H1 (cell line): ENCODE data around the gene TWIST2. TPM values are rescaled to one million over a fixed set of nuclear protein-coding genes. Genes with fewer than 3 reads are reported as not detected.

ENCODE experiments used
- CTCF ChIA-PET: fragments of 300-600 bp; sonication (Branson Sonifier 250); formaldehyde crosslinking; loops from one replicate; lab custom pipeline; 2021; ENCODE audit not compliant: partially characterized antibody; lab: Charles Lee
- POLR2A ChIA-PET: fragments of 300-600 bp; sonication (Branson Sonifier 250); formaldehyde crosslinking; loops from one replicate; lab custom pipeline; 2021; ENCODE audit warnings: inconsistent platforms; ENCODE audit not compliant: partially characterized antibody; lab: Charles Lee
- DNase-seq, 2 experiments: peaks; one replicate each; pipeline versions ENCODE4 v3.0.0 to v3.0.0-alpha.2; 2010 to 2022; ENCODE audit warnings: low spot score in 2 of 2, low read depth in 1 of 2, mixed read lengths in 1 of 2
- FAIRE-seq: peaks from 2 replicates; lab custom pipeline; 2011; peaks lifted over from hg19 to GRCh38; lab: Jason Lieb, UNC
- H2AFZ ChIP-seq: 2 replicates; pipeline ENCODE4 v1.8.1; 2012; ENCODE audit warnings: low read length, inconsistent platforms
- H2AK5ac ChIP-seq: 2 replicates; pipeline ENCODE4 v1.6.1; 2013; ENCODE audit warnings: low read depth, low read length
- H2BK120ac ChIP-seq: replicated peaks from 2 replicates; pipeline ENCODE3; 2013; ENCODE audit warnings: low read depth, low read length, inconsistent platforms
- H2BK12ac ChIP-seq: 2 replicates; pipeline ENCODE4 v1.6.1; 2013; ENCODE audit warnings: low read depth, low read length
- H2BK15ac ChIP-seq: 2 replicates; pipeline ENCODE4 v1.6.1; 2013; ENCODE audit warnings: low read length
- H2BK20ac ChIP-seq: 2 replicates; pipeline ENCODE4 v1.6.1; 2013; ENCODE audit warnings: low read length
- H2BK5ac ChIP-seq: 2 replicates; pipeline ENCODE4 v1.6.1; 2013; ENCODE audit warnings: low read depth, low read length
- H3K14ac ChIP-seq: 2 replicates; pipeline ENCODE4 v1.6.1; 2013; ENCODE audit warnings: inconsistent platforms; ENCODE audit not compliant: insufficient read length
- H3K18ac ChIP-seq: 2 replicates; pipeline ENCODE4 v1.6.1; 2013; ENCODE audit warnings: low read length; ENCODE audit errors: extremely low read depth
- H3K23ac ChIP-seq: 2 replicates; pipeline ENCODE4 v1.6.1; 2013; ENCODE audit warnings: inconsistent platforms; ENCODE audit not compliant: insufficient read length
- H3K23me2 ChIP-seq: 2 replicates; pipeline ENCODE4 v1.6.1; 2013; ENCODE audit warnings: low read depth, low read length
- H3K27ac ChIP-seq: 2 replicates; pipeline ENCODE4 v1.6.1; 2011; ENCODE audit warnings: low read depth, low read length, inconsistent platforms
- H3K27me3 ChIP-seq, 4 experiments: replicated peaks in 1 of 4; 1 replicate in 1 of 4; 2 replicates in 3 of 4; pipeline versions ENCODE4 v1.6.1 to v1.8.1; 2011 to 2013; ENCODE audit warnings: low read length in 3 of 4, mild to moderate bottlenecking in 3 of 4, inconsistent platforms in 2 of 4, mixed read lengths in 2 of 4, moderate library complexity in 1 of 4; ENCODE audit not compliant: control insufficient read depth in 3 of 4, insufficient read depth in 3 of 4; ENCODE audit errors: extremely low read depth in 1 of 4
- H3K36me3 ChIP-seq, 4 experiments: 2 replicates each; pipeline versions ENCODE4 v1.6.1 to v1.8.1; 2011 to 2013; ENCODE audit warnings: mild to moderate bottlenecking in 4 of 4, low read length in 3 of 4, moderate library complexity in 2 of 4, control low read depth in 1 of 4, inconsistent platforms in 1 of 4; ENCODE audit not compliant: insufficient read depth in 4 of 4, control insufficient read depth in 2 of 4
- H3K4ac ChIP-seq: replicated peaks from 2 replicates; pipeline ENCODE3; 2013; ENCODE audit warnings: low read length, low read depth, mixed read lengths, inconsistent platforms; ENCODE audit not compliant: insufficient read length
- H3K4me1 ChIP-seq, 4 experiments: replicated peaks in 1 of 4; 1 replicate in 1 of 4; 2 replicates in 3 of 4; pipeline versions ENCODE4 v1.6.1 to v1.8.1; 2011 to 2013; ENCODE audit warnings: low read length in 3 of 4, inconsistent platforms in 2 of 4, mixed read lengths in 1 of 4; ENCODE audit not compliant: insufficient read depth in 4 of 4, control insufficient read depth in 3 of 4
- H3K4me2 ChIP-seq, 2 experiments: 2 replicates each; pipeline versions ENCODE4 v1.6.1 to v1.8.1; 2011 to 2013; ENCODE audit warnings: low read depth in 2 of 2, low read length in 2 of 2, control low read depth in 1 of 2, inconsistent platforms in 1 of 2, mild to moderate bottlenecking in 1 of 2; ENCODE audit not compliant: insufficient read depth in 1 of 2
- H3K4me3 ChIP-seq, 4 experiments: fragments of 200-600, 300-600 bp in 1 of 4; sonication (generic), shearing (Covaris generic), sonication (Bioruptor Twin) in 1 of 4; 2 replicates each; pipeline versions ENCODE4 v1.5.1 to v1.8.1; 2011 to 2016; ENCODE audit warnings: low read length in 4 of 4, low read depth in 3 of 4, control low read depth in 2 of 4, inconsistent platforms in 2 of 4, mild to moderate bottlenecking in 2 of 4, mixed read lengths in 1 of 4, moderate library complexity in 1 of 4; ENCODE audit not compliant: insufficient read depth in 2 of 4; ENCODE audit errors: extremely low read depth in 1 of 4
- H3K56ac ChIP-seq: replicated peaks from 2 replicates; pipeline ENCODE3; 2013; ENCODE audit warnings: low read depth, mild to moderate bottlenecking, mixed read lengths, low read length, inconsistent platforms; ENCODE audit not compliant: insufficient read length
- H3K79me1 ChIP-seq: 2 replicates; pipeline ENCODE4 v1.6.1; 2013; ENCODE audit warnings: low read depth, low read length, control low read depth
- H3K79me2 ChIP-seq, 2 experiments: 2 replicates each; pipeline versions ENCODE4 v1.6.1 to v1.8.1; 2012 to 2013; ENCODE audit warnings: low read length in 2 of 2, mild to moderate bottlenecking in 2 of 2, inconsistent platforms in 1 of 2; ENCODE audit not compliant: insufficient read depth in 2 of 2, control insufficient read depth in 1 of 2
- H3K9ac ChIP-seq, 4 experiments: replicated peaks in 1 of 4; 1 replicate in 1 of 4; 2 replicates in 3 of 4; pipeline versions ENCODE4 v1.6.1 to v1.8.1; 2011 to 2013; ENCODE audit warnings: low read depth in 3 of 4, low read length in 3 of 4, control low read depth in 2 of 4, mild to moderate bottlenecking in 2 of 4, moderate library complexity in 2 of 4, inconsistent platforms in 1 of 4; ENCODE audit errors: extremely low read depth in 1 of 4
- H3K9me3 ChIP-seq, 2 experiments: 2 replicates each; pipeline versions ENCODE4 v1.6.1 to v1.8.1; 2012 to 2013; ENCODE audit warnings: mild to moderate bottlenecking in 2 of 2, moderate library complexity in 2 of 2, control low read depth in 1 of 2, inconsistent platforms in 1 of 2, low read depth in 1 of 2, low read length in 1 of 2, mixed read lengths in 1 of 2; ENCODE audit not compliant: insufficient read depth in 2 of 2
- H4K20me1 ChIP-seq, 2 experiments: replicated peaks in 1 of 2; 2 replicates each; pipeline versions ENCODE3 to v1.8.1; 2011 to 2013; ENCODE audit warnings: inconsistent platforms in 2 of 2, low read length in 2 of 2, mild to moderate bottlenecking in 1 of 2; ENCODE audit not compliant: insufficient read depth in 2 of 2, control insufficient read depth in 1 of 2
- H4K5ac ChIP-seq: 2 replicates; pipeline ENCODE4 v1.6.1; 2013; ENCODE audit warnings: low read length, low read depth, mixed read lengths, inconsistent platforms; ENCODE audit not compliant: insufficient read length
- H4K8ac ChIP-seq: 2 replicates; pipeline ENCODE4 v1.8.0; 2013; ENCODE audit warnings: mild to moderate bottlenecking, moderate library complexity, low read length, inconsistent platforms; ENCODE audit not compliant: insufficient read depth; ENCODE audit errors: extremely low read depth
- H4K91ac ChIP-seq: replicated peaks from 2 replicates; pipeline ENCODE3; 2013; ENCODE audit warnings: low read length, mixed read lengths, inconsistent platforms; ENCODE audit not compliant: insufficient read length
- CHD1 ChIP-seq: IDR thresholded peaks from 2 replicates; pipeline ENCODE4 v1.6.1; 2012; ENCODE audit warnings: low read depth, low read length, improper control_type of control experiment
- GABPA ChIP-seq: IDR thresholded peaks from 2 replicates; pipeline ENCODE4 v1.6.1; 2011; ENCODE audit warnings: mild to moderate bottlenecking, low read length, moderate library complexity, borderline replicate concordance; ENCODE audit not compliant: insufficient read depth
- WGBS, 2 experiments: shearing (Covaris generic) in 1 of 2; methylation state at CpG; one replicate each; pipeline versions ENCODE4 v1.1.6 to v1.1.7; 2013 to 2015; ENCODE audit warnings: low lambda C conversion rate in 2 of 2, mixed read lengths in 2 of 2, inconsistent platforms in 1 of 2, low coverage in 1 of 2, missing lambda C conversion rate in 1 of 2; ENCODE audit not compliant: insufficient replicate concordance in 2 of 2, insufficient coverage in 1 of 2, insufficient read length in 1 of 2; ENCODE audit errors: extremely low coverage in 1 of 2, missing lambda C conversion rate in 1 of 2; 5-methylcytosine and 5-hydroxymethylcytosine counted together
- polyA plus RNA-seq, 7 experiments: library from polyadenylated mRNA; depleted of rRNA in 3 of 7; stranded (reverse) in 5 of 7; unstranded in 2 of 7; fragments of >200 nt in 5 of 7; fragments of 200-250 nt in 2 of 7; gene quantifications; 1 replicate in 5 of 7; 2 replicates in 1 of 7; 4 replicates in 1 of 7; pipeline versions ENCODE4 v1.2.1 to v1.2.3, GENCODE V29; 2011 to 2013; ENCODE audit warnings: missing spikeins in 2 of 7, mixed read lengths in 2 of 7
- total RNA-seq: library from RNA; stranded (reverse); fragmentation: NEBNext Ultra II Directional; extraction: Animal tissue kit (Norgen Biotek cat#: 25700); gene quantifications from 2 replicates; pipeline ENCODE4 v1.2.1, GENCODE V29; 2021
- TF ChIP-seq, protein P1 (sequence below): IDR thresholded peaks from 2 replicates; pipeline ENCODE4 v1.6.1; 2012; ENCODE audit warnings: low read length, inconsistent platforms

TWIST2 gene
- total and polyA plus RNA-seq, 2 of the 8 experiments (the other 6 are each of a cell fraction or from before 2014, with no cell fraction given): 2.6 to 4.3 TPM

DNA sequence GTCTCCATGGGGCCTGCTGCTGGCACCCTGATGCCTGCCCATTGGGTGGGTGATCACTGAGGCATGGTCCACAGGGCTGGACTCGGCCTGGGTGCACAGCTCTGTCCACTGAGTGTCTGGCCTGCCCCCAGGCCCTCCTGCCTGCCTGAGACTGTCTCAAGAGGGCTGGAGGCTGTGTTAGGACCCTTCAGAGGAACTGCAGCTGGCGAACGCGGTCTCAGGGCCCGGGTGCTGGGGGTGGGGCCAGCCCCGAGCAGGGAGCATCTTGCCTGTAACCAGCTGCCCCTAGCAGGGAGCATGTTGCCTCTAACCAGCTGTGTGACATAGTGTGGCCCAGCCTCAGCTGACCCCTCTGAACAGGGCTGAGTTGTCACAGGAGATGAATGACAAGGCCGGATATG lies 50.0 kb downstream of the TWIST2 start:
- peaks cover 0 to 10% (median 7%) of the 10 kb centered on the region in 4 experiments; a peak in 6 of 7 replicates for H3K4me1 ChIP-seq
- no peak overlapping the region for H3K18ac ChIP-seq
- no peak overlapping the region for H3K23ac ChIP-seq
- no peak overlapping the region for H3K27ac ChIP-seq
- ChIA-PET CTCF (no interaction called here), POLR2A (no interaction called here)
- peaks cover 9% of the 10 kb centered on the region; the same call in 1 of the 2 replicates for H3K23me2 ChIP-seq
- no peak overlapping the region for H2AFZ ChIP-seq
- no peak overlapping the region for H2BK20ac ChIP-seq
- H4K20me1 ChIP-seq: peaks cover 0 to 5% of the 10 kb centered on the region in 2 experiments
- H4K5ac ChIP-seq: no peak overlapping the region
- no peak overlapping the region for H2BK120ac ChIP-seq
- no peak overlapping the region for H3K4me2 ChIP-seq
- no peak overlapping the region for H4K91ac ChIP-seq
- no peak overlapping the region for H2BK15ac ChIP-seq
- H3K14ac ChIP-seq: no peak overlapping the region
- no peaks in the 10 kb centered on the region for H3K36me3 ChIP-seq
- no peak for FAIRE-seq
- H2BK12ac ChIP-seq: no peak overlapping the region
- no peak overlapping the region for H3K4ac ChIP-seq
- H3K79me1 ChIP-seq: no peaks in the 10 kb centered on the region; the same call in 1 of the 2 replicates
- TF ChIP-seq, protein P1, sequence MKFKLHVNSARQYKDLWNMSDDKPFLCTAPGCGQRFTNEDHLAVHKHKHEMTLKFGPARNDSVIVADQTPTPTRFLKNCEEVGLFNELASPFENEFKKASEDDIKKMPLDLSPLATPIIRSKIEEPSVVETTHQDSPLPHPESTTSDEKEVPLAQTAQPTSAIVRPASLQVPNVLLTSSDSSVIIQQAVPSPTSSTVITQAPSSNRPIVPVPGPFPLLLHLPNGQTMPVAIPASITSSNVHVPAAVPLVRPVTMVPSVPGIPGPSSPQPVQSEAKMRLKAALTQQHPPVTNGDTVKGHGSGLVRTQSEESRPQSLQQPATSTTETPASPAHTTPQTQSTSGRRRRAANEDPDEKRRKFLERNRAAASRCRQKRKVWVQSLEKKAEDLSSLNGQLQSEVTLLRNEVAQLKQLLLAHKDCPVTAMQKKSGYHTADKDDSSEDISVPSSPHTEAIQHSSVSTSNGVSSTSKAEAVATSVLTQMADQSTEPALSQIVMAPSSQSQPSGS: no peak
- no peak for TF ChIP-seq CHD1
- TF ChIP-seq GABPA: no peak
- WGBS, 2 experiments: 95% methylated on average over 7 of the region's 7 CpGs; no CpG with 5 or more reads in 1 of the 2 experiments
- no peaks in the 10 kb centered on the region for H3K9me3 ChIP-seq
- H3K4me3 ChIP-seq: no peak overlapping the region
- H2BK5ac ChIP-seq: no peak overlapping the region
- DNase-seq: no peak
- no peak overlapping the region for H4K8ac ChIP-seq
- H3K79me2 ChIP-seq: no peaks in the 10 kb centered on the region
- no peak overlapping the region for H3K9ac ChIP-seq
- H2AK5ac ChIP-seq: no peak overlapping the region
- no peak overlapping the region for H3K56ac ChIP-seq
- 0 out of 7 replicates have a peak, but pooled peaks cover 0 to 3% (median 0%) of the 10 kb centered on the region in 4 experiments for H3K27me3 ChIP-seq
